Amniotic epithelial cell (primary cell): Measurements from ENCODE around the gene CRY1.
A peak's percentile ranks its signal among the peaks of the same experiment; 100 is the strongest.
"Not testable (repeated sequence)": the region's sequence is repeated elsewhere in the genome, so short reads cannot be mapped to it uniquely, and the experiment has no call there.

Experiments used
- DNase-seq: peaks from one replicate; pipeline ENCODE4 v3.0.0-alpha.2; 2010; ENCODE audit warnings: low read depth

Gene CRY1

DNA sequence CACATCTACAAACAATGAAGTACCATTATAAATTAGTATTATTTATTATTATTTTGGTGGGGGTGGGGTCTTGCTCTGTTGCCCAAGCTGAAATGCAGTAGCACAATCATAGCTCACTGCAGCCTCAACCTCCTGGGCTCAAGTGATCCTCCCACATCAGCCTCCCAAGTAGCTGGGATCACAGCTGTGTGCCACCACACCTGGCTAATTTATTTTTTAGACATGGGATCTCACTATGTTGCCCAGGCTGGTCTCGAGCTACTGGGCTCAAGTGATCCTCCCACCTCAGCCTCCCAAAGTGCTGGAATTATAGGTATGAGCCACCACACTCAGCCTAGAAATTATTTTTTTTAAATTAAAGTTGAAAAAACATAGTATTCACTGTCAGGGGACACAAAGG is 15.0 kb upstream of the CRY1 start:
- not testable (repeated sequence) for DNase-seq

- DNase-seq, result no peak
These were observed 14.0 kb upstream of the CRY1 start for GRCh38 chr12:107107381-107107780.

- DNase-seq, result no peak
These were observed 13.1 kb upstream of the CRY1 start for GRCh38 chr12:107106241-107107025.

DNA sequence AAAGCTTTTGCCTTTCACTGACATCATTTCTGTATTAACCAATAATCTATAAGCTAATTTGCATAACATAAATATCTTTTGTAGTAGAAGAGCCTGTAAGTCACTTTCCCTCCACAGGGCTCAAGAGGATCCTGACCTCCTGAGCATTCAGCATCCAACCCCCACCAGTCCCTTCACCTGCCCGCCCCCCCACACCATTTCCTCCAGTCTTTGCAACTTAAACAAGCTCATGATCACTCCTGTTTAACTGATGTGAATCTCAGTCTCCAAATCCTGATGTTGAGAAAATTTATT is 12.0 kb upstream of the CRY1 start:
- DNase-seq, result no peak

- no peak for DNase-seq
These were observed 10.2 kb upstream of the CRY1 start for GRCh38 chr12:107103516-107103915.

DNA sequence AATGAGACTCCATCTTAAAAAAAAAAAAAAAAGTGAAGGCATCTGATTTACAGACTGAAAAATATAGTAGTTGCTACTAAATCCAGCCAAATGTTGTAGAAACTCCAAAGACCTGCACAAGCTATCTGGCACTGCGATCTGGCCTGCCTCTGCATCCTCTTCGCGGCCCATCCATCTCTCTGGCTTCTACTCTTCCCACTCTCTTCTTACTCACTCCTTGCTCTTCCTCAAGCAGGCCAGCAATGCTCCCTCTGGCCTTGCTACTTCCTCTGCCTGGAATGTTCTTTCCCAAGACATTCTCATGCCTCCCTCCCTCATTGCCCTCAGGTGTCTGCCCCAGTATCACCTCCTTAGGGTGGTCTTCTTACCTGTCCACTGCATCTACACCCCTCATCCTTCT is 9.7 kb upstream of the CRY1 start:
- DNase-seq, result peak; percentile 3

GRCh38 chr12:107102294-107102693 is 8.9 kb upstream of the CRY1 start:
- DNase-seq, result no peak

- DNase-seq, result peak; percentile 15
These were observed 8.3 kb upstream of the CRY1 start for GRCh38 chr12:107101651-107102050.

- DNase-seq, result no peak
These were observed 6.6 kb upstream of the CRY1 start for GRCh38 chr12:107099917-107100316.

DNA sequence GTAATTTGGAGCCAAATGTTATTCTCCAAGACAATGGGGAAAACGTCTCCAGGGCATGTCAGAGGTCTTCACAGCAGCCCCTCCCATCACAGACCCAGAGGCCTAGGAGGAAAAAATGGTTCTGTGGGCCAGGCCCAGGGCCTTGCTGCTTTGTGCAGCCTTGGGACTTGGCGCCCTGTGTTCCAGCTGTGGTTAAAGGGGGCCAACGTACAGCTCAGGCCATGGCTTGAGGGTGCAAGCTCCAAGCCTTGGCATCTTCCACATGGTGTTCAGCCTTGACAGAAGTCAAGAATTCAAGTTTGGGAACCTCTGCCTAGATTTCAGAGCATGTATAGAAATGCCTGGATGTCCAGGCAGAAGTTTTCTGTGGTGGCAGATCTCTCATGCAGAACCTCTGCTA is 3.2 kb upstream of the CRY1 start:
- DNase-seq, result no peak

DNA sequence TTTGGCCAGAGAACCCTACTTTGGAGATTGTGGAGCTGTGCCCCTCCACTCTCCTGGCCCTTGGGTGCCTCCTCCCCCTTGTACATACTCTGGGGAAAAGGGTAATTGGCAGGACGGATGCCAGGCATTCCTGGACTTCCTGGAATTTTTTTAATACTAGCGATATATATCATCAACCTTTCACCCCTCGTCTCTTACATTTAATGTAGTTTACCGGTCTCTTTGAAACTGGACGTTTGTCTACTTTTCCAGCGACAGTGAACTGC is 767 bp upstream of the CRY1 start:
- no peak for DNase-seq

DNA sequence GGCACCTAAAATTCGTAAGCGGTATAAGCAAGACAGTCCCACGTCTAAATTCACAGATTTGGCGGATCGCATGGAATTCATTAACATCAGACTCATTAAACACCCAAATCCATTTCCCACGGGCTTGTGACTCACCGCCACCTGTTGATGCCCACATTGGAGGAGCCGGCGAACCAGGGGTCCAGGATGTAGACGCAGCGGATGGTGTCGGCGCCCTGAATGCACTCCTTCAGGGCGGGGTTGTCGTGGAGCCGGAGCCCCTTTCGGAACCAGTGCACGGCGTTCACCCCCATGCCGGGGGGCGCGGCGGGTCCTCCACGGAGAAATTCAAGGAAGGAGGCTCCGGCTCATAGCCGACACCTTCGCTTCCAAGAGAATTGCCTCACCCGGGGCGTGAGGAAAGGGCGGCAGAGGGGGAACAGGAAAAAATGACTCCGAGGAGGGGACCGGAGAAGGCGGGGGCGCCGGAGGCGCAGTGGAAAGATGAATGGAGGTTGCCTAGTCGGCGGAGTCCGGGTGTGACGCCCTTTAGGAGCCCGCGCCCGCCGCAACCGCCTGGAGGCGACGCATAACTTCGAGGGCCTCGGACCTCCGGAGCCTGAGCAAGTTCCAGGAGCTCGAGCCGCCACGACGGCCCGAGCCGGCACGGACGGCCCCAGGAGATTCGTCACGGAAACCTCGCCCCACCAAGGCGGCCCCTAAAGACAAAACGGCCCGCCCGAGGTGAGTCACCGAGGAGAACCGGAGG is 506 bp downstream of the CRY1 start:
- DNase-seq, result peak; percentile 46

- peak; percentile 98 for DNase-seq
These were observed 1.2 kb downstream of the CRY1 start for GRCh38 chr12:107091989-107092641.

GRCh38 chr12:107091381-107091780 is 2.0 kb downstream of the CRY1 start:
- peak; percentile 91 for DNase-seq

- DNase-seq, result no peak
These were observed 2.6 kb downstream of the CRY1 start for GRCh38 chr12:107090711-107091110.

- DNase-seq, result no peak
These were observed 4.4 kb downstream of the CRY1 start for GRCh38 chr12:107088912-107089311.

DNA sequence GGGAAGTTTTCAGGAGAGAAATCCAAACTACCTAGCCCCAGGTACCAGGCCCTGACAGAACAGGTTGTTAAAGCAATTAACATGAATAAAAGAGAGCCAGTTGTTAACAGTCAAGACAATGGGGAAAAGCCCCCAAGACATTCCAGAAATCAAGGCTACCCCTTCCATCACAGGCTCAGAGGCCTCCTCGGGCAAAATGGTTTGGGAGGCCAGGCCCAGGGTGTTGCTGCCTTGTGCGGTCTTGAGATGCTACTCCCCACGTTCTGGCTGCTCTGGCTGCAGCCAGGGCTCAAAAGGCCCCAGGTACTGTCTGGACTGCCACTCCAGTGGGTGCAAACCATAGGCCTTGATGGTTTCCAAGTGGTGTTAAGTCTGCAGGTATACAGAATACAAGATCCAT is 7.0 kb downstream of the CRY1 start:
- no peak for DNase-seq

DNA sequence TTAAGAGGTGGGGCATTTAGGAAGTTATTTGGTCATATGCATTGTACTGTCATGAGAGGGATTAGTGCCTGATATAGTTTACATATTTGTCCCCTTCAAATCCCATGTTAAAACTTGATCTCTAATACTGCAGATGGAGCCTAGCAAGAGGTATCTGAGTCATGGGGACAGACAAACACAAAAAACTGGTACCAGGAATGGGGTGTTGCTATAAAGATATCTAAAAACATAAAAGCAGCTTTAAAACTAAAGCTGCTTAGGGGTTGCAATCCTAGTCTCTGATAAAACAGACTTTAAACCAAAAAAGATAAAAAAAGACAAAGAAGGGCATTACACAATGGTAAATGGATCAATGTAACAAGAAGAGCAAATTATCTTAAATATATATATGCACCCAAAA is 11.6 kb downstream of the CRY1 start:
- no peak for DNase-seq

DNA sequence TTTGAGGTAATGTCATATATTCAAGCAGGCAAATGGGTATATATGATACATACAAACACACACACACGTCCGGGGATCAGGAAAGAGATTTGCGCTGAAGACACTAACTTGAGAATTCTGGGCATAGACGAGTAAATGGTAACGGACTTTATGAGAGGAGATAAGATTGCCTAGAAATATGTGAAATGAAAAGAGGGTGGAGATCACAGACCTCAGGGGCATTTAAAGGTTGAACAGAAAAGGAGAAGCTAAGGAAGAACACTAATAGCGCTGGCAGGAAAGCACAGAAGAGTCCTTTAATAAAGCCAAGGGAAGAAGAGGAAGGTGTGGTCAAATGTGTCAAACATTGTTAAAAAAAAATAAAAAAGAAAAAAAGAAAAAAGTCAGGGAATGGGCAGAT is 13.1 kb downstream of the CRY1 start:
- no peak for DNase-seq

DNA sequence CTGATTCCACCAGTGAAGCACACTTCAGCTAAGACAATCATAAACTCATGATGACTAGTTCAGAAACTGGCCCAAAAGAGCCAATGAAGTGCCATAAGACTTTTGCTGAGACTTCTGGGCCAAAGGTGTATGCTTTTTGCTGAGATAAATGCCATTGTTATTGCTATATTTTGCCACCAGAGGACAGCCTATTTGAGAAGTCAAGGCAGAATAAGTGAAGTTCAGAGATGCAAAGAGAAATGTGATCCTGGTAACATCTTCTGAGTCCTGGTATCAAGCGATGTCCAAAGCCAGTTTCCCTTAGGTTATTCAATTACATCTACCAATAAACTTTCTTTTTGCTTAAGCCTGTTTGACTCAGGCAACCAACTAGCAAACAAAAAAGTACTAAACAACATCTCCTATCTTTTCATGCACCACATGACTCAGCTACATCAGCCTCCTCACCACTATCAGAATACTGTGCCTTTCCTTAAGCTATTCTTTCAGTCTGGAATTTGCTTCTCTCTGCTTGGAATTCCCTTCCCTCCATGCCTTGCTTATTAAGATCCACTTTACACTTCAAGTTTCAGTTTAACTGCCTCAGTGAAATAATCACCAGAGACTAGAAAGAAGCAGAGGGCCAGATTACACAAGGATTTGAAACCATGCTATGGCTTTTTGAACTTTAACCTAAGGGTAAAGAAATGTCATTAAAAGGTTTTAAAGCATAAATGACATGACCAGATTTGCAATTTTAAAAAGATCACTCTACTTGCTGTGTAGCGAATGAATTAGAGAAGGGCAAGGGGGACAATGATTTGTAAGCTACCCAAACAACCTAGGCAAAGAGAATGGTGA is 14.0 kb downstream of the CRY1 start:
- peak; percentile 82 for DNase-seq

DNA sequence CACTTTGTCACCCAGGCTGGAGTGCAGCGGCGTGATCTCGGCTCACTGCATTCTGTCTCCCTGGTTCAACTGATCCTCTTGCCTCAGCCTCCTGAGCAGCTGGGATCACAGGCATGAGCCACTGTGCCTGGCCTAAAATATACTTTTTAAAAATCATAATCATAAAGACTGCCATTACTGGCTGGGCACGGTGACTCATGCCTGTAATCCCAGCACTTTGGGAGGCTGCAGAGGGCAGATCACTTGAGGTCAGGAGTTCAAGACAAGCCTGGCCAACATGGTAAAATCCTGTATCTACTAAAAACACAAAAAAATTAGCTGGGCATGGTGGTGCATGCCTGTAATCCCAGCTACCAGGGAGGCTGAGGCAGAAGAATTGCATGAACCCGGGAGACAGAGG is 20.1 kb downstream of the CRY1 start:
- not testable (repeated sequence) for DNase-seq

DNA sequence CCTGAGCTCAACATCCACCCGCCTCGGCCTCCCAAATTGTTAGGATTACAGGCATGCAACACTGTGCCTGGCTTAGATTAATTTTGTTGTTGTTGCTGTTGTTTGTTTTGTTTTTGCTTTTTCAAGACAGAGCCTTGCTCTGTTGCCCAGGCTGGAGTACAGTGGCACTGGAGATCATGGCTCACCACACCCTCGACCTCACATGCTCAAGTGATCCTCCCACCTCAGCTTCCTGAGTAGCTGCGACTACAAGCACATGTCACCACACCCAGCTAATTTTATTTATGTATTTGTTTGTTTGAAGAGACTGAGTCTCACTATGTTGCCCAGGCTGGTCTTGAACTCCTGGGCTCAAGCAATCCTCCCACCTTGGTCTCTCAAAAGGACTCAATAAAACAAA is 26.7 kb downstream of the CRY1 start:
- DNase-seq, result no peak

- no peak for DNase-seq
These were observed 28.7 kb downstream of the CRY1 start for GRCh38 chr12:107064687-107065086.
